Measurements from ENCODE around the gene ENO2.

DNA sequence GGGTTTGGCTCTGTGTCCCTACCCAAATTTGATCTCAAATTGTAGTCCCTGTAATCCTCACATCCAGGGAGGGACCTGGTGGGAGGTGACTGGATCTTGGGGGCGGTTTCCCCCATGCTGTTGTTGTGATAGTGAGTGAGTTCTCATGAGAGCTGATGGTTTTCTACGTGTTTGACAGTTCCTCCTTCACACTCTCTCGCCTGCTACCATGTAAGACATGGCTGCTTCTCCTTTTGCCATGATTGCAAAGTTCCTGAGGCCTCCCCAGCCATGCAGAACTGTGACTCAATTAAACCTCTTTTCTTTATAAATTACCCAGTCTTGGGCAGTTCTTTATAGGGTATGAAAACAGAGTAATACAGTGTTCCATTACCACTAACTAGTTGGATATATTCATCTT is 20.1 kb upstream of the ENO2 start:
- TF ChIP-seq POLR2A (IDR thresholded peaks at IDR 0.05; ENCODE audit: low read depth, low read length) (no peak), TAF1 (IDR thresholded peaks at IDR 0.05; ENCODE audit: low read depth, low read length) (no peak), POLR2AphosphoS5 (IDR thresholded peaks at IDR 0.05; ENCODE audit: low read depth, low read length) (no peak), SPI1 (IDR thresholded peaks at IDR 0.05; ENCODE audit: low read depth, low read length) (no peak)
